H1 (cell line): ENCODE results near the gene CHRD.

ENCODE experiments used
- CEBPB ChIP-seq: IDR thresholded peaks from 2 replicates; pipeline ENCODE4 v1.6.1; 2012; ENCODE audit warnings: low read depth, low read length
- GABPA ChIP-seq: IDR thresholded peaks from 2 replicates; pipeline ENCODE4 v1.6.1; 2011; ENCODE audit warnings: mild to moderate bottlenecking, low read length, moderate library complexity, borderline replicate concordance; ENCODE audit not compliant: insufficient read depth
- SUZ12 ChIP-seq: fragments of 200-600 bp; sonication (generic); IDR thresholded peaks from 2 replicates; pipeline ENCODE4 v1.6.1; 2012; ENCODE audit warnings: mild to moderate bottlenecking, inconsistent platforms, low read length, moderate library complexity, mixed read lengths

DNA sequence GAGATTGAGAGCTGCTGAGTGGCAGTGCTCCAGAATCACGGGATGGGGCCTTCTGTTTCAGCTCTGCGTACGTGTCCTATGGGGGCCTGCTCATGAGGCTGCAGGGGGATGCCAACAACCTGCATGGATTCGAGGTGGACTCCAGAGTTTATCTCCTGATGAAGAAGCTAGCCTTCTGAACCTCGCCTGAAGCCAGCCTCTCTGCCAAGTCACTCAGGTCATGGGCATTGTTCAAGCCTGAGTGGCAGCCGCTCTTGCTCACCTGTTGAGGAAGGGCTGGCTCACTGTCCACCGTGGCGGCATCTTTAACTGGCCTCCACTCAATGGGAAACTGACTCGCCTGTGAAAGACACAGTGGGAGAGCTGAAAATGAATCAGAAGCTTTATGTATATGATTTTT is 11.7 kb upstream of the CHRD start:
- TF ChIP-seq SUZ12 = no peak
- TF ChIP-seq GABPA = no peak
- TF ChIP-seq CEBPB = no peak
